HG02642 (cell line): ENCODE data around the gene RNF213.

Experiments
- ATAC-seq: cut with Tn5 transposase; IDR thresholded peaks from one replicate; pipeline ENCODE4 v1.9.1; 2021; ENCODE audit warnings: mild to moderate bottlenecking; ENCODE audit not compliant: unreplicated experiment, poor library complexity

The RNF213 gene

DNA sequence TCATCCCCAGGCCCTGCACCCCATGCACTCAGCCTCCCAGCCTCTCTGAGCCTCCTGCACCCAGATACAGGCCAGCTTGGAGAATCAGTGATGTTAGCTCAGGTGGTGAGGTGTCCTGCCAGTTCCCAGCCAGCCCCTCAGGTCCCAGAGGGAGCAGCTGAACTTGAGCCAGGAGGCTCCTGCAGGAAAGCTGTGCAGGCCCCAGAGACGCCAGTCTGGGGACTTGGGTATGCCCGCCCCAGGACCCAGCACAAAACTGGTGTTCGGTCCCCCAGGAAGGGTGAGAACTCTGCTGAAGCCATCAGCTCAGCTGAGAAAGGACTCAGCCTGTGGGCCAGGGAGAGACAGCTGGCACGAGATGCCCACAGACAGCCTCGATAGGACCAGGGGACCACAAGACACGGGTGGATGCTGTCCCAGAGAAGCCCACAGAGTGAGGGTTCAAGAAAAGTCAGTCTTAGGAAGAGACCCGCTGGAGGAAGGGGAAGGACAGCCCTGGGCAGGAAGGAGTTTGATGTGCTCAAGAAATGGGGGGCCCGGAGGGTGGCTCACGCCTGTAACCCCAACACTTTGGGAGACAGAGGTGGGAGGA, 165.3 kb downstream of the RNF213 start:
- ATAC-seq = no peak

DNA sequence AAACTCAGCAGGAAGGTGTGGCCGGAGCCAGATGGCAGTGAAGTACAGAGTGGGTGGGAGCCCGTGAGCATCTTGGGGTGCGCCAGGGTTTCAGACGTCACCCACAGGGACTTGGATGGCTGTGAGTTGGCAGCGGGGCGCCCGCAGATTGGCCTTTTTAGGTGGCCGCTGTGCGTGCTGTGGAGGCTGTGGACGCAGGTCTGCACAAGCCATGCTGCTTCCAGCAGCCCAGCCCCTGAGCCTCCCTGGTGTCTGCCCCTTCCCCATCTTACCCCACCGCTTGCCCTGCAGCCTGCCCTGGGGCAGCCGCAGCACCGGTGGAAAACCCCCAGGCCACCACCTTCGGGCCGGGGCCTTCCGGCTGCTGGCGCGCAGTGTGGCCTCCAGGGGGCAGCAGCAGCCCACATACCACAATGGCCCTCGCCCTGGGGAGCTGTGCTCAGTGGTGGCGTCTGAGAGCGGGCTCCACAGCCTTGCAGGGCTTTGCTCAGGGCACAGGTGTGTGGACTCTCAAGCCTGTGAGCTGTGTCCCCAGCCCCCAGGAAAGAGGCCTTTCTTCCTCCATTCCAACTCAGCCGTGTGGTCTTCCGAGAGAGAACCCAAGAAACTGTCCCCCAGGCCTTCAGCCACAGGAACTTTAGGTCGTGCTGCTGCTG, 166.1 kb downstream of the RNF213 start:
- peak; percentile 58 for ATAC-seq

DNA sequence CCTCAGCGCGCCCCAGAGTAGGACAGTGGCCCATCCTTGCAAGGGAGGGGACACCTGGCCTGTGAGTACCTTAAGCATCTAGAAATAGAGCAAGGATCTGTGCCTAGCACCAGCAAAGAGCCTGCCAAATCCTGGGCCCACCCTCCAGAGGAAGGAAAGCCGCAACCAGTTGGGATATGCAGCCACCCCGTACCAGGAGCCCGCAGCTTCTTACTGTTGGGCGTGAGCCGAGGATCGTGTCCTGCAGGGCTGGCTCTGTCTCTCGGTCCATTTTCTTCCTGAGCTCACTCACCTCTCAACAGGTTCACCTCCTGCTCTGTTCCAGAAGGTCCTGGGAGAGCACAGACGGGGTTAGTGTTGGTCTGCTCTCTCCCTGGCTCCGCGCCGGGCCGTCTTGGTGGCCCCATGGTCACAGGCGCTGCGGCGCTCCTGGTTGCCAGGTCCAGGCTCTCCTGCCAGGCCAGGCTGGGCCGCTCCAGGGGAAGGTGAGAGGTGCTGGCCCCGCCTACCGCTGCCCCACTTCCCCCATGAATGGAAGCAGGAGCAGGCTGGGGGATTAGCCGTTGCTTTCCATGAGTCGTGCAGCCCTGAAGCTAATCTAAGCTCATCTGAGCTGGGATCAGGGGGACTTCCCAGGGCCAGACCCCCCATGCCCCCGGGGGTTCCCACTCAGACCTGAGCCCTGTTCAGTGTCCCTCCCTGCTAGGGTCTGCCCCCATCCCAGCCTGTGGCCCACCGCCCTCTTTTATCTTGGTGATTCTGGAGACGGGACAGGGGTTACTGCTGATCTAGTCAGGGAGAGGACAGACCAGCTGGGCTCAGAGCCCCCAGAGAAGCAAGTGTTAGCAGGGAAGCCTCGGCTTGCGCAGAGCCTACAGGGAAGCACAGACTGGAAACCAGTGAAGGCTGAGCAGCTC, 167.0 kb downstream of the RNF213 start:
- ATAC-seq = no peak

DNA sequence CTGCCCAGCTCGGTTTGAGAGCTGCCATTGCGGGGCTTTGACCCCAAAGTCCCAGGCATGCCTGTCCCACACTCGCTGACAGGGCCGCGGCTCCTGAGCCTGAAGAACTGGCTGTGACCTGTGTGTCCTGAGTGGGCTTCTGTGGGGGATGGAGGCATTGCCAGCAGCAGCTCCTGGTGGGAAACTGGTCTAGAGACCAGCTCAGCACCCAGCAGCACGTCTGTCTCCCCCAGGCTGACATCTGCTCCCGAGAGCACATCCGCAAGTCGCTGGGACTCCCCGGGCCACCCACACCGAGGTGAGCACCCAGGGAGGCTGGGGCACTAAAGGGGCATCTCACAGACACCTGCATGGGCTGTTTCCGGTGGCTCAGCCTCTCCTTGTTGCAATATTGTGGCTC, 167.7 kb downstream of the RNF213 start:
- no peak for ATAC-seq

DNA sequence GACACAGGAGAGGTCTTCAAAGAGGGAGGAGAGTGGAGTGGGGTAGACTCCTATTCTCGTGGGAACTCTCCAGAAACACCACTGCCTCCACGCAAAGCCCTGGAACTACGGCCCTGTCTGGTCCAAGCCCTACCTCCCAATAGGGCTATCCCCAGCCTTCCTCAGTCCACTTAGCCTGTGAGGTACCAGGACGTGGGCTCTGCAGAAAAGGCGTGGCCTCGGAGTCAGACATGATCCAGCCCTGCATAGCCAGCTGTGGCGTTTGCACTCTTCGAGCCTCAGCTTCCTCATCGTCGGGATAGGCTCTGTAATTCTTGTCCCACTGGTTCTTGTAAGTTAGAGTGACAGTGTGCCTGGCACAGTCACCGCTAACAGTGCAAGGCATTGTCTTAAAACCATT, 168.1 kb downstream of the RNF213 start:
- ATAC-seq = no peak

DNA sequence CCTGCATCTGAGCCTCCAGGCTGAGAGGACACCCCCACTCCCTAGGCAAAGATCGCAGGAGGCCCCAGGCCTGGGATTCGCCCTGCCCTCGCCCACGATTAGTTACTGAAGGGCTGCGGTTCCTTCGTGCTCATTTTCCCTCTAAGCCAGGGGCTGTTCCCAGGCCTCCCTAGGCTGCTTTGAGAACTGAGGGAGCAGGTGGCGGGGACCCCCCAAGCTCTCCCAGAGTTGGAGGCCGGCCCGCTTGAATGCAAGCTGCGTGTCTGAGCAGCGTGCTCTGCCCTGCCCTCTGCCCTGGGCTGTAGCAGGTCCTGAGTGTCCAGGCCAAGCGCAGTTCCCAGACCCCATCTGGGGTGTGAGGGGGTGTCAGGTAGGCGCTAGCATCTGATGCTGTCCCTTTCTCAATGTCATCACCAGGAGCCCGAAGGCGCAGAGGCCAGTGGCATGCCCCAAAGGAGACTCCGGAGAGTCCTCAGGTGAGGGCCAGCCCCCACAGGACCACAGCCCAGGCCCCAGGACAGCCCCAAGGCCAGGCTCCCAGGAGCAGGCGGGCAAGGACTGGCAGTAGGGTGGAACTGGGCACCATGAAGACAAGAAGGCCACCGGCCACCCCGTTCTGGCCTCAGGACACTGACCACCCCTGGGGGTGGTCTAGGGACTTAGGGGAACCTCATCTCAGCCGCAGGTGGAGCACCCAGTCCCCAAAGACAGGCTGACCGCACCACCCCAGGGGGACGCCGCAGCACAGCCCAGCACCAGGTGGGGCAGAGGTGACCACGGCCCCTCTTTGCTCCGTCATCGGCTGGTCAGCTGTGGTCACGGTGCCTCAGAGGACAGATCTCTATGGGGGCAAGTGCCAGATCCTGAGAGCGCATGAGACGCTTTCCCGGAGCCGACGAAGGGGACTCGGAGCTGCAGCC, 169.0 kb downstream of the RNF213 start:
- ATAC-seq = no peak

DNA sequence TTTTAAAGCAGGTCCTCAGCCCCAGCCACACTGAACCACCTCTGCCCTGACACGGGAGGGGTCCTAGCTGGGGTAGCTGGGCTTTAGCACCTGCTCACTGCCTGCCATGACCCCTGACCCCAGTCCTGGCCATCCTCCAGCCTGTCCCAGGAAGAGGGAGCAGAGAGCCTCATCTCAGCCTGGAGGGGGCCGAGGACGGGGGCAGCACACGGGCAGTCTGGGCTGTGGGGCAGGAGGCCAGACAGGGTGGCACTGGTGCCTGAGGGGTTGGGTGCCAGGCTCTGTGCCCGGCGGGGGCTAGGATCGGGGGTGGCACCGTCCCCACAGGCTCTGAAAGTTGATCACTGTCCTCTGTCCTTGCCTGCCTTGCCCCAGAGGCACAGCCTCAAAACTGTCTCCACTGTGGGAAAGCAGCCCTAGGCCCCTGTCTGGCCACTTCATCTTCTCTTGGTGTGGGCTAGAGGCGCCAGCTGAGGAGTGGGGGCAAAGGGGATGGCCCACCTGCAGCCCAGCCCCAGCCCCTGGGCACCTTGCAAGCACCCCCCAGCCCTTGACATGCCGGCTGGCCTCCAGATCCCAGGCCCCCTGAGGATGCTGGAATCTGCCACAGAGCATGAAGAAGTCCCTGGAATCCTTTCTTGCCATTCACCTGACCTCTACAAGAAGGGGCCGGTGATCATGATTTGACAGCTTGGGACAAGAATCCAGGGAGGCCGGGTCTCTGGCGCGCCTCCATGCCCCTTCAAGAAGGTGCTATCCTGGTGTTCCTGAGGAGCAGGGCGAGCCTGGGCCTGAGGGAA, 170.0 kb downstream of the RNF213 start:
- no peak for ATAC-seq

DNA sequence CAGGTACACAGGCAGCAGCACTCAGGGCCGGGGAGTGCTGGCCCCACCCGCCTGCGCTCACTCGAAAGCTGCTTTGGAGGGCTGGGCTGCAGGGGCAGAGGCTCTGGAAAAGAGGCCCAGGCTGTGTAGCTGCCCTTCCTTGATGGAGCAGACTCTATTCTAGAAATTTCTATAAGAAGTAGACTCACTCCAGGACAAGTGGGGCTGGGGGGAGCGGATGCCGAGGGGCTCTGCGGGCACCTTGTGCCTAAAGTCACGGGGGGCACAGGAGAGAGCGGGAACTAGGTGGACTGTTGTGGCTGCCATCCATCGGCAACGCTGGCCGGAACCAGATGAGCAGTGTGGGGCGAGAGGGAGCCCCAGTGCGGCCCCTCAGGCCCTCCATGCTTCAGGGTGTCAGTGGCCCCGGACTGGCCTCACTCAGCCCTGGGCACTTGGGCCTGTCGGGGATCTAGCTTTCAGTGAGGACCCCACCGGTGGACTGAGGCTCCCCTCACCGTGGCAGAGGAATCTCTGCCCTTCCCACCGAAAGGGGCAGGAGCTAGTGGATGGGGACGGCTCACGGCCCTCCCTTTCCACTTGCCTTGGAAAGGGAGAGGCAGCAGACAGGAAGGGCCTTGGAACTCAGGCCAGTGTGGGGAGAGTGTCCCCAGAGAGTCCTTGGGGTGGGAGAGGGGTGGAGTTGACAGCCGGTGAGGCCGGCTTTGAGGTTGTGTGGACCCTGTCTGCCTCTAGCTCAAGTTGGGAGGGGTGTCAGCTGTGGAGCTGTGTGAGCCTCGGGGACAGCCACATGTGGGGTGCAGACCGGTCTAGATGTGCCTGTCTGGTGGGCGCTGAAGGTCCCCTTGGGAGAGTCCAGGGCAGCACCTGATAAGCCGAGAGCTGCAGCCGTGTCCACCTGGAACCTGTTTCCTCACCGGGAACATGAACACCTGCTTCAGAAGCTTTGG, 170.9 kb downstream of the RNF213 start:
- ATAC-seq = no peak

DNA sequence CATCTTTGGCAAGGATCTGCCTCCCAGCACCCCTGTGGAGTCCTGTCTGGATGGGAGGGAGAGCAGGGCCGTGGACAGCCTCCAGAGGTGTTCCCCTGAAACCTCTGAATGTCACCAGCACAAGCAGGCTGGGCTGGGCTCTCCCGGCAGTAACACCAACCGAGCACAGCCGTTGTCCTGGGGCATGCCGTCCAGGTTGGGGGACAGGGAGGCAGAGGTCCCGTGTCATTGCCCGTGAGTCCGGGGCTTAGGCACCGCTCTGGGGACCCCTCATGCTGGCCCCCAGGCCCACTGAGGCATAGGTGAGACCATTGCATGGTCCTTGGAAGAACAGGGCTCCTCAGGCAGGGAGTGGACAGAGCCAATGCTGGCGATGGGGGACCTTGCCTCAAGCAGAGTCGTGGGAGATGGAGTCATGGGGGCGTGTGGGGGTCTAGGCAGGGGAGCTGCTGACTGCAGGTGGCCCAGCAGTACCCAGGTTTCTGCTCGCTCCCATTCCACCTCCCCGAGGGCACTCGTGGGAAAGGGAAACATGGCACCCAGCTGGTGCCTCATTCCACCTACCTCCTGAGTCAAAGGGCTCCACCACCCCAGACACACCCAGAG, 171.8 kb downstream of the RNF213 start:
- no peak for ATAC-seq

DNA sequence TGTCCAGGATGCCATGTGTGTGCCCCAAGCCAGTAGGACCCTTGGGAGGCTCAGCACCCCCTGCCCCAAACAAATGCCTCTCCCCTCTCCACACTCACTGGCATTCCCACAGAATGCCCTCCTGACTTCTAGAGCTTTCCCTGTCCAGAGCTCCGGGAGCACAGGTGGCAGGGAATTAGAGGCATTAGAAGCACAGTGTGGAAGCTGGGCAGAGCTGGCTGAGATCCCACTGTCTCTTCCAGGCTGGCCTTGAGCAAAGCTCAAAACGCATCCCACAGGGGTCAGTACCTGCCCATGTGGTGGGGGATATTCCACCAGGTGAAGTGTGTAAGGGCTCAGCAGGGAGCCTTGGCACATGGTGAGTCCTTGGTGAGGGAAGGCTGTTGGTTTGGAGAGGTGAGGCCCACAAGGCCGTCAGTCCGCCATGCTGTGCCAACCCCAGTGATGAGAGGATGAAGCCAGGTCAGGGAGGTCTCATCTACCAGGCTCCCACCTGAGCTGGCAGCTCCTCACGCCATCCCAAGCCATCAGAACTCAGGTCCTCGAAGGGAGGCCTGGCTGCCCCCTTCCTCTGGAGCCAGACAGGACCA, 172.4 kb downstream of the RNF213 start:
- ATAC-seq = no peak

DNA sequence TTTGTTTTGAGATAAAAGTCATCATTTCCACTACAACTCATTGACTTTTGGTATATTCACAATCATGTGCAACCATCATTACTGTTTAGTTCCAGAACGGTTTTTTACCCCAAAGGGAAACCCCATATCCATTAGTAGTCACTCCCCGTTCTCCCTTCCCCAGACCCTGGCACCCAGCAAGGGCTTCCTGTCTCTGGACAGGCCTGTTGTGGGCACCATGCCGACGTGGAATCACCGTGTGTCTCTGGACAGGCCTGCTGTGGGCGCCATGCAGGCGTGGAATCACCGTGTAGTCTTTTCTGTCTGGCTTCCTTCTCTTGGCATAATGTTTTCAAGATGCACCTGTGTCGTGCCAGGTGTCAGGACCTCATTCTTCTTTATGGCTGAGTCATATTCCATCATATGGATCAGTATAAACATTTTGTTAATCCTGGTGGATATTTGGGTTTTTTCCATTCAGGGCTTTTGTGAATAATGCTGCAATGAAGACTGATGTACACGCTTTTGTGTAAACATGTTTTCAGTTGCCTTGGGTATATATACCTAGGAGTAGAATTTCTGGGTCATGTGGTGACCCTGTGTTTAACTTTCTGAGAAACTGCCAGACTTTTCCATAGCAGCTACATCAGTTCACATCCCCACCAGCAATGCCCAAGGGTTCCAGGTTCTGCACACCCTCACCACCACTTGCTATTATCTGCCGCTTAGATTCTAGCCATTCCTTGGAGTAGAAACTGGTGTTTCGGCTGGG, 173.4 kb downstream of the RNF213 start:
- ATAC-seq = no peak

DNA sequence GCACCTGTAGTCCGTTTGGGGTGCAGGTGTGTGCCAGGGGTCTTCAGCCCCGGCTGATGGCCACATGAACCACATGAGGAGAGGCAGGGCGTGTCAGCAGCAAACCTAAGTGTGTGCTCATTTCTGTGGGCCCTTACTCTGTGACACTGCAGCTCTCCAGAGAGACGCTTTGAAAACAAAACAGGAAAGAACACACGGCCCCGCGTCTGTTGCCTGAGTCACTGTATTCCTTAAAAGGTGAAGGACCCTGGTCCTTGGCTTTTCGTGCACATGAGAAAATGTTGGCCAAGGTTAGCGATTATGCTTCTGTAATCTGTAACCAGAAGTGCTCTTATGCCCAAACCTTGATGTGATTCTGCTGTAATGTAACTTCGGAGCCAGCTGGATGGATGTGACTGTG, 176.9 kb downstream of the RNF213 start:
- no peak for ATAC-seq

DNA sequence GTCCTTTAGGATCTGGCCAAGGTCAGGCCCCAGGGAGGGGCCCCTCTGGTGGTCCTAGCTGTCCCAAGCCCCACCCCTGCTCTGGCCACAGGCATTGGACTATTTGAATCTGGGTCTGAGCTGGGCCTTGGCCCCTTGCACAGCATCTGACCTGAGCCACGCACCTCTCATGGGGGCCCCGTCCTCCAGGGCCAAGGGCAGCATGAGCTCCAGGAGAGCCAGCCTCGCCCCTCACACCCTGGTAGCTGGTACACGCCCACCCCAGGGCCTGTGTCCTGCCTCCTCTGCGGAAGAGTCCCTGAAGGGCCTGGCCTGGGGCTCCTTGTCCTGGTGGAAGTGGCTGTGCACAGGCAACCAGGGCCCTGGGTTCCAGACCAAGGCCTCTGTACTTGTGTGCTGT, 178.2 kb downstream of the RNF213 start:
- no peak for ATAC-seq

DNA sequence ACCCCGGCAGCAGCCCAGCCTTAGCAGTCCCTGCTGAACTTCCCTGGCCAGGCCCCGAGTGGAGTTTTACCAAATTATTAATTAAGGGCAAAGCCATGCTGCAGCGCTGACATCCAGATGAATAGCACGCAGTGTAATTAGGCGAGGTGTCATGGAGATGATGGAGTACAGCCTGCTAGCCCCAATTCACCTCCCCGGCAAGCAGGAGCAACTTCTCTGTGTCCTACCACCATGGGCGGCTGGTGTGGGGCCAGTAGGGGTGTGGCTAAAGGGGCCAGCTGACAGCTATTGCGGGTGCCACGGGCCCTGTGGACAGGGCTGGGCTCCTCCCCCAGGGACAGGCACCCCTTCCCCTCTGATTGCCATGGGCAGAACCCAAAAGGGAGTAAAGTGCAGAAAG, 178.8 kb downstream of the RNF213 start:
- no peak for ATAC-seq

DNA sequence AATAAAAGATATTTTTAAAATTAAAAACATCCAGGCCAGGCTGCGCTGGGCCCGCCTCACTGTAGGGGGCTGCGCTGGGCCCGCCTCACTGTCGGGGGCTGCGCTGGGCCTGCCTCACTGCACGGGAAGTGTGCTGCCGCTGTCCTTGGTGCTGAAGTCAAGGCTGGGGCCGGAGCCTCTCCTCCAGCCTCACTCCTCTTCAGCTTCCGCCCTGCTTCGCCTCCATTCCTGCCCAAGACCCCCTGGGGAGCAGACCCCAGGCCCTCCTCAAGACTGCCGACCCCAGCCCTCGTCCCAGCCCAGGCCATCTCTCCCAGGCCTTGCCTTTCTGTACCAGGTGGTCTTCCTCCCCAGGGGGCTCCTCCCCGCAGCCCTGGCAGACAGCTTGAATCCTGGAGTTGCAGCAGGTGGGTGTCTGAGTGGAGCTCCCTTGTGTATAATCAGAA, 180.5 kb downstream of the RNF213 start:
- no peak for ATAC-seq

DNA sequence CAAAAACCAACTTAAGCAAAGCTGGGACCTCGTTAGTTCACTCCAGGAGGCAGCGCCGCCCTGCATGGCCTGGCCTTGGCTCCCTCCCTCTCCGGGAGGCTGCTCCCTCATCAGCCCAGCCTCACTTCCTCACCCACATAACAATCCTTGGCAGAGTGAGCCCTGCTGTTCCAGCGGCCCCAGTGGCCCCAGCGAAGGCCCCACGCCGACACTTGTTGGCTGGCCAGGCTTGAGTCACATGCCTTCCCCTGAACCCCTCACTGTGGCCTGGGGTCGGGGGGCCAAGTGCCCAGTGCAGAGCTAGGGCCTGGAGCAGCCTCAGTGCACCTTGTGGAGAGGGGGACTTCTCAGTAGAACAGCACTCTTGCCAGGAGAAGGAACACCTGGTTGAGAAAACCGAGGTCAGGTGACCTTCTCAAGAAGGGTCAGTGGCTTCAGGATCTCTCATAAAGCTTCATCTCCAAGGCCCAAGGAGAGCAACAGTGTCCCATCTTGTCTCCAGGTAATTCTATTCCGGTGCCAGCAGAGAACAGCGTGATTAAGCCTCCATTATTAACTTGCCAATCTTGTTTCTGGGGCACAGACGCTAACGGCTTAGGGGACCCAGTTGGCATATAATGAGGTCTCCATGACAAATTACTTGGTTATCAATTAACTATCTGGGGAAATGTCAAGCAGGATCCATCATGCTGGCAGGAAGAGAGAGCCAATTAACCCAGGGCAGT, 181.1 kb downstream of the RNF213 start:
- ATAC-seq = no peak
